ENCODE measurements around the gene SYT15B. TPM values are rescaled to one million over a fixed set of nuclear protein-coding genes. Genes with fewer than 3 reads are reported as not detected.
"Not testable (repeated sequence)": the region's sequence is repeated elsewhere in the genome, so short reads cannot be mapped to it uniquely, and the experiment has no call there.

Gene SYT15B
- total RNA-seq, 1 experiment from 2014 or later: 9.3 TPM

GRCh38 chr10:47750360-47750759 is 13.0 kb downstream of the SYT15B start:
- not testable (repeated sequence) for H3K27me3 ChIP-seq (replicated peaks); H3K27ac ChIP-seq; DNase-seq (ENCODE audit: low read depth in 1 of 2, low spot score in 2 of 2); H3K4me3 ChIP-seq; H3K9me3 ChIP-seq (replicated peaks); H3K36me3 ChIP-seq; H3K4me1 ChIP-seq (replicated peaks)

- H3K27me3 ChIP-seq (replicated peaks); H3K36me3 ChIP-seq; H3K4me1 ChIP-seq (replicated peaks); H3K9me3 ChIP-seq (replicated peaks); H3K27ac ChIP-seq; H3K4me3 ChIP-seq: not testable (repeated sequence)
- peak in 1 of 2 experiments; percentile 4 for DNase-seq (ENCODE audit: low read depth in 1 of 2, low spot score in 2 of 2)
Measured at GRCh38 chr10:47746780-47747376, 16.5 kb downstream of the SYT15B start.

- not testable (repeated sequence) for H3K4me3 ChIP-seq; DNase-seq (ENCODE audit: low read depth in 1 of 2, low spot score in 2 of 2); H3K27ac ChIP-seq; H3K4me1 ChIP-seq (replicated peaks); H3K36me3 ChIP-seq; H3K27me3 ChIP-seq (replicated peaks); H3K9me3 ChIP-seq (replicated peaks)
Measured at GRCh38 chr10:47744881-47745280, 18.5 kb downstream of the SYT15B start.

- peak; percentile 35 to 67 for DNase-seq (ENCODE audit: low read depth in 1 of 2, low spot score in 2 of 2)
- H3K27me3 ChIP-seq (replicated peaks); H3K27ac ChIP-seq; H3K4me1 ChIP-seq (replicated peaks); H3K36me3 ChIP-seq; H3K4me3 ChIP-seq; H3K9me3 ChIP-seq (replicated peaks): not testable (repeated sequence)
Measured at GRCh38 chr10:47743611-47744550, 19.5 kb downstream of the SYT15B start.

- not testable (repeated sequence) for H3K9me3 ChIP-seq (replicated peaks); H3K4me1 ChIP-seq (replicated peaks); DNase-seq (ENCODE audit: low read depth in 1 of 2, low spot score in 2 of 2); H3K36me3 ChIP-seq; H3K4me3 ChIP-seq; H3K27me3 ChIP-seq (replicated peaks); H3K27ac ChIP-seq
Measured at GRCh38 chr10:47740868-47741267, 22.5 kb downstream of the SYT15B start.

GRCh38 chr10:47730911-47731310 is 32.5 kb downstream of the SYT15B start:
- not testable (repeated sequence) for H3K9me3 ChIP-seq (replicated peaks); H3K4me3 ChIP-seq; H3K36me3 ChIP-seq; H3K4me1 ChIP-seq (replicated peaks); H3K27ac ChIP-seq; DNase-seq (ENCODE audit: low read depth in 1 of 2, low spot score in 2 of 2); H3K27me3 ChIP-seq (replicated peaks)

GRCh38 chr10:47725740-47726139 is 37.7 kb downstream of the SYT15B start:
- H3K4me1 ChIP-seq (replicated peaks); H3K27ac ChIP-seq; H3K36me3 ChIP-seq; DNase-seq (ENCODE audit: low read depth in 1 of 2, low spot score in 2 of 2); H3K27me3 ChIP-seq (replicated peaks); H3K4me3 ChIP-seq; H3K9me3 ChIP-seq (replicated peaks): not testable (repeated sequence)

- H3K27me3 ChIP-seq (replicated peaks); H3K4me1 ChIP-seq (replicated peaks); H3K27ac ChIP-seq; H3K36me3 ChIP-seq; H3K4me3 ChIP-seq; DNase-seq (ENCODE audit: low read depth in 1 of 2, low spot score in 2 of 2); H3K9me3 ChIP-seq (replicated peaks): not testable (repeated sequence)
Measured at GRCh38 chr10:47725047-47725446, 38.3 kb downstream of the SYT15B start.

GRCh38 chr10:47724119-47724518 is 39.3 kb downstream of the SYT15B start:
- not testable (repeated sequence) for H3K4me3 ChIP-seq; H3K27me3 ChIP-seq (replicated peaks); H3K4me1 ChIP-seq (replicated peaks); H3K27ac ChIP-seq; DNase-seq (ENCODE audit: low read depth in 1 of 2, low spot score in 2 of 2); H3K36me3 ChIP-seq; H3K9me3 ChIP-seq (replicated peaks)

GRCh38 chr10:47723362-47723761 is 40.0 kb downstream of the SYT15B start:
- H3K4me1 ChIP-seq (replicated peaks); H3K9me3 ChIP-seq (replicated peaks); H3K27ac ChIP-seq; H3K27me3 ChIP-seq (replicated peaks); DNase-seq (ENCODE audit: low read depth in 1 of 2, low spot score in 2 of 2); H3K4me3 ChIP-seq; H3K36me3 ChIP-seq: not testable (repeated sequence)

- not testable (repeated sequence) for DNase-seq (ENCODE audit: low read depth in 1 of 2, low spot score in 2 of 2); H3K27ac ChIP-seq; H3K36me3 ChIP-seq; H3K4me3 ChIP-seq; H3K4me1 ChIP-seq (replicated peaks); H3K27me3 ChIP-seq (replicated peaks); H3K9me3 ChIP-seq (replicated peaks)
Measured at GRCh38 chr10:47717011-47717769, 46.2 kb downstream of the SYT15B start.
